Measurements from ENCODE around the gene SPON1.

SPON1 gene

DNA sequence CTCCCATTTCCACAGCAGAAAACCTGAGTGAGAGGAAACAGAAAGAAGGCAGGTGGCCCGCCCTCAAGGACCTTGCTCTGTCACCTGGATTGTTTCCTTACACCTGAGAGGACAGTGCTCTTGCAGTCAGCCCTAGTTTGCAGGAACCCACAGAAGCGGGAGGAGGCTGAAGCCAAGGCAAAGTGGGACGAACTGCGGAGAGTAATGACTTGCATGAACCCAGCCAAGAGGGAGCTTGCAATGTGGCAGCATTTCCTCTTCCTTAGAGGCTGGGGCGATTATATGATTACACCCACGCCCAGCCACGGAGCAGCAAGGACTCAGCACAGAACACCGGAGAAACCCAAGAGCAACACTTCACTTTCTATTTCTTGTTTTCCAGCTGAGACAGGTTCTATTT lies 102.6 kb downstream of the SPON1 start:
- in situ Hi-C loops (cut with HindIII; ENCODE audit: low pct_ligation_motif_present, low sequenced_read_pairs), result no loop called here
- DNase-seq, result no peak
- H3K4me3 ChIP-seq (ENCODE audit: low read depth, low read length), result no peak overlapping the region

DNA sequence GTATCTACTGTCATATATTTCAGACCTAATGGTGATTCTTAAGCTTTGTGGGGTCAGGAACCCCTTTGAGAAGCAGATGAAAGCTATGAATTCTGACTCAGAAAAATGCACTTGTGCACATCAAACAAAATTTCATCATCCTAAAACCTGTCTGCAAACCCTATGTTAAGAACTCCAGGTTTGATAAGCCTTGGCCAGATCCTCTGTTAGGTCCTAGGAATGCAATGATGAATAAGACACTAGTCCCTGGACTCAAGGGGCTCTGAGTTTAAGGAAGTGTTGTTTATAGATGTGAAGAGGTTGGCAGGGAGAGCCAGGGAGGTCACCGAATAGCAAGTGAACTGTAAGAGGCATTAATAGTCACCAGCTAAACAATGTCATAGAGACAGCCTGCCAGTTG lies 103.2 kb downstream of the SPON1 start:
- no peak overlapping the region for H3K27ac ChIP-seq
- in situ Hi-C loops (cut with HindIII; ENCODE audit: low pct_ligation_motif_present, low sequenced_read_pairs), result no loop called here
- no peak for DNase-seq
- H3K4me3 ChIP-seq (ENCODE audit: low read depth, low read length), result no peak overlapping the region
- no peaks in the 10 kb centered on the region for H3K27me3 ChIP-seq (replicated peaks)
- TF ChIP-seq, protein P1, sequence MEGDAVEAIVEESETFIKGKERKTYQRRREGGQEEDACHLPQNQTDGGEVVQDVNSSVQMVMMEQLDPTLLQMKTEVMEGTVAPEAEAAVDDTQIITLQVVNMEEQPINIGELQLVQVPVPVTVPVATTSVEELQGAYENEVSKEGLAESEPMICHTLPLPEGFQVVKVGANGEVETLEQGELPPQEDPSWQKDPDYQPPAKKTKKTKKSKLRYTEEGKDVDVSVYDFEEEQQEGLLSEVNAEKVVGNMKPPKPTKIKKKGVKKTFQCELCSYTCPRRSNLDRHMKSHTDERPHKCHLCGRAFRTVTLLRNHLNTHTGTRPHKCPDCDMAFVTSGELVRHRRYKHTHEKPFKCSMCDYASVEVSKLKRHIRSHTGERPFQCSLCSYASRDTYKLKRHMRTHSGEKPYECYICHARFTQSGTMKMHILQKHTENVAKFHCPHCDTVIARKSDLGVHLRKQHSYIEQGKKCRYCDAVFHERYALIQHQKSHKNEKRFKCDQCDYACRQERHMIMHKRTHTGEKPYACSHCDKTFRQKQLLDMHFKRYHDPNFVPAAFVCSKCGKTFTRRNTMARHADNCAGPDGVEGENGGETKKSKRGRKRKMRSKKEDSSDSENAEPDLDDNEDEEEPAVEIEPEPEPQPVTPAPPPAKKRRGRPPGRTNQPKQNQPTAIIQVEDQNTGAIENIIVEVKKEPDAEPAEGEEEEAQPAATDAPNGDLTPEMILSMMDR (IDR thresholded peaks at IDR 0.05; ENCODE audit: low read depth, low read length, missing control alignments), result no peak
- no peaks in the 10 kb centered on the region for H3K36me3 ChIP-seq (replicated peaks)

More for the DNA sequence above, 102.6 kb downstream of the SPON1 start:
- Histone ChIP-seq H3K27ac (no peak overlapping the region), H3K27me3 (replicated peaks) (no peaks in the 10 kb centered on the region), H3K36me3 (replicated peaks) (no peaks in the 10 kb centered on the region)
- TF ChIP-seq, protein P1 (IDR thresholded peaks at IDR 0.05; ENCODE audit: low read depth, low read length, missing control alignments), result no peak

DNA sequence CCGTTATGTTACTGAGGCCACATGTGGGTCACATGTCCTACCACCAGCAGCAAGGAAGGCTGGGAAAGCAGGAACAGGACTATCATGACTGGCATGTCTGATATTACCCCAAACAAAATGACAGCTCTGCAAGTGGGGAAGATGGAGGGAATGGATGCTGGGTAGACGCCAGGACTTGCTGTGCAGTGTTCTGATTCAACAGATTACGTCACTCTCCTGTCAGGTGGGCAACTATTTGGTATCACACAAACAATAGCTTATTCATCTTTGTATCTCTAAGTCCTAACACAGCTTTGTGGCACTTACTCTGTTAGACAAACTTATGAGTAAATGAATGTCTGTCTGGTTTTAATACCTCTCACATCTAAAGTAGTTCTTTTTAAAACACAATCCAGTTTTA lies 105.2 kb downstream of the SPON1 start:
- no peak overlapping the region for H3K27ac ChIP-seq
- DNase-seq, result no peak
- TF ChIP-seq, protein P1 (IDR thresholded peaks at IDR 0.05; ENCODE audit: low read depth, low read length, missing control alignments), result no peak

DNA sequence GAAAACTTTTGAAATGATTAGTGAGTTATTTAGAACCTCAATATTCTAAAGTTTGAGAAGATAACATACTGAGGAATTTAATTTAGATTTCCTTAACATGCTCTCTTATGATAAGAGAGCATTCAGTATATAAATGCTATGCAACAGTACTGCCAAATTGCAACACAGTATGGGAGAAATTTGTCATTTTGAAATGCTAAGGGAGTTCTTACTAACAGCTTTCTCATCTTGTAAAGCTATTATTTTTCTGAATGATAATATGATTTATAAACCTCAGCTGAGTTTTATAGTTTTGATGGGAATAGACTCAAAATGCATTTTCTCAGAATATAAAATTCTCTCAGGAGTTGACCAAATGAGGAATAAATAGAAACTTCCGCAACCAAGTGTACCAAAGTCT lies 108.4 kb downstream of the SPON1 start:
- Histone ChIP-seq H3K36me3 (replicated peaks) (no peaks in the 10 kb centered on the region), H3K4me3 (ENCODE audit: low read depth, low read length) (no peak overlapping the region), H3K27ac (no peak overlapping the region), H3K27me3 (replicated peaks) (no peaks in the 10 kb centered on the region)
- TF ChIP-seq, protein P1 (IDR thresholded peaks at IDR 0.05; ENCODE audit: low read depth, low read length, missing control alignments), result no peak
- DNase-seq, result no peak
- in situ Hi-C loops (cut with HindIII; ENCODE audit: low pct_ligation_motif_present, low sequenced_read_pairs), result no loop called here

More for the DNA sequence above, 105.2 kb downstream of the SPON1 start:
- in situ Hi-C loops (cut with HindIII; ENCODE audit: low pct_ligation_motif_present, low sequenced_read_pairs), result no loop called here
- no peaks in the 10 kb centered on the region for H3K36me3 ChIP-seq (replicated peaks)
- H3K27me3 ChIP-seq (replicated peaks), result no peaks in the 10 kb centered on the region
- no peak overlapping the region for H3K4me3 ChIP-seq (ENCODE audit: low read depth, low read length)

DNA sequence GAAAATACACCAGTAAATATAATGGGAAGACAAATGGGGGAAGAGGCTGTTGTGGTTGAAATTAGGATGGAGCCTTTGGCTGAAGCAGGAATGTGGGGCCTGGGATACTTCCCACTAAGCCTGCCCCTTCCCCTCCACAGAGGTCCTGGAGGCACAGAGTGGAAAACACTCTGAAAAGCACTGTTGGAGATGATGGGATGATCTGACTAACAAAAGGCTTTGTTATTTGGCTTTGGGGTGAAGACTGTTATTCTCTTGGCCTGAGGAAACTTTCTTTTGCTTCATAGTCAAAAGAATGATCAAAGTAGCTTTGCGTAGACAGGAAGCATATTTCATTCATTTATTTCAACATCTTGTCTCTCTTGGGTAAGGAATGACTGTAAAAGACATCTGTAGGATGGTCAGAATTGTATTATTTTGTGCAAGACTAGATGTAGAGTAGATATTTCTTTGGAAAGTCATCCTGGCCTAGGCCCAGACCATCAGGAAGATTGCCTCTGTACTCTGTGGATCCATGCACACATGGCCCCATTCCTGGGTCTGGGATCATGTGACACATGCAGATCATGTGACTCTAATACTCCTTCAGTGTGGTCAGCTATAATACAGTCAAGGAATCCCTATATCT lies 111.4 kb downstream of the SPON1 start:
- no peaks in the 10 kb centered on the region for H3K36me3 ChIP-seq (replicated peaks)
- no peak overlapping the region for H3K4me3 ChIP-seq (ENCODE audit: low read depth, low read length)
- in situ Hi-C loops (cut with HindIII; ENCODE audit: low pct_ligation_motif_present, low sequenced_read_pairs), result no loop called here
- no peak for DNase-seq
- H3K27me3 ChIP-seq (replicated peaks), result no peaks in the 10 kb centered on the region
- TF ChIP-seq, protein P1 (IDR thresholded peaks at IDR 0.05; ENCODE audit: low read depth, low read length, missing control alignments), result no peak
- H3K27ac ChIP-seq, result no peak overlapping the region
